GM23338 (cell line): ENCODE results near the gene SCN4A. TPM values are rescaled to one million over a fixed set of nuclear protein-coding genes. Genes with fewer than 3 reads are reported as not detected.

Source experiments
- ATAC-seq: fragments of 200-7000 bp; cut with Tn5 transposase; 3 replicates; pipeline ENCODE4 v1.9.1; 2020
- DNase-seq: peaks from one replicate; pipeline ENCODE4 v3.0.0-alpha.2; 2015; ENCODE audit warnings: low spot score
- H2AFZ ChIP-seq: fragments of 200-600 bp; sonication (generic); 2 replicates; pipeline ENCODE4 v1.8.0; 2016; ENCODE audit warnings: antibody characterized with exemption, mild to moderate bottlenecking, moderate library complexity
- H3F3A ChIP-seq: fragments of 200-600 bp; sonication (generic); replicated peaks from 2 replicates; pipeline ENCODE4 v1.8.0; 2017; ENCODE audit warnings: antibody characterized with exemption, mixed run types, low read depth
- H3K27ac ChIP-seq: fragments of 200-600 bp; sonication (generic); 2 replicates; pipeline ENCODE4 v1.6.1; 2016; ENCODE audit warnings: low read depth
- H3K27me3 ChIP-seq: fragments of 200-600 bp; sonication (generic); 2 replicates; pipeline ENCODE4 v1.8.0; 2016; ENCODE audit warnings: mild to moderate bottlenecking, mixed run types, moderate library complexity; ENCODE audit not compliant: insufficient read depth
- H3K36me3 ChIP-seq: fragments of 200-600 bp; sonication (generic); 2 replicates; pipeline ENCODE4 v1.8.0; 2016; ENCODE audit warnings: mild to moderate bottlenecking; ENCODE audit not compliant: insufficient read depth
- H3K4me1 ChIP-seq: fragments of 200-600 bp; sonication (generic); 2 replicates; pipeline ENCODE4 v1.8.0; 2016; ENCODE audit warnings: mild to moderate bottlenecking, moderate library complexity; ENCODE audit not compliant: insufficient read depth
- H3K4me2 ChIP-seq: fragments of 200-600 bp; sonication (generic); 2 replicates; pipeline ENCODE4 v1.7.1; 2017; ENCODE audit warnings: mixed run types
- H3K4me3 ChIP-seq: fragments of 200-600 bp; sonication (generic); 2 replicates; pipeline ENCODE4 v1.6.1; 2016; ENCODE audit warnings: mixed run types
- H3K79me2 ChIP-seq: fragments of 200-600 bp; sonication (generic); replicated peaks from 2 replicates; pipeline ENCODE4 v1.8.0; 2017; ENCODE audit warnings: mild to moderate bottlenecking; ENCODE audit not compliant: insufficient read depth
- H3K9me2 ChIP-seq: fragments of 200-600 bp; sonication (generic); 2 replicates; pipeline ENCODE4 v1.8.0; 2017; ENCODE audit not compliant: insufficient read depth
- H4K20me1 ChIP-seq: fragments of 200-600 bp; sonication (generic); replicated peaks from 2 replicates; pipeline ENCODE4 v1.8.0; 2017; ENCODE audit warnings: mild to moderate bottlenecking; ENCODE audit not compliant: insufficient read depth
- H3K27ac Mint-ChIP-seq: 2 replicates; pipeline ENCODE4 v1.8.0; 2020; ENCODE audit warnings: inconsistent platforms, mild to moderate bottlenecking, moderate library complexity, mixed read lengths
- H3K27me3 Mint-ChIP-seq: 3 replicates; pipeline ENCODE4 v1.8.0; 2022; ENCODE audit warnings: low read depth, mild to moderate bottlenecking, moderate library complexity, mixed read lengths, inconsistent platforms; ENCODE audit not compliant: insufficient read depth, poor library complexity
- H3K36me3 Mint-ChIP-seq: 3 replicates; pipeline ENCODE4 v1.8.0; 2021; ENCODE audit warnings: low read depth, mild to moderate bottlenecking, inconsistent platforms, moderate library complexity, mixed read lengths
- H3K4me1 Mint-ChIP-seq: 3 replicates; pipeline ENCODE4 v1.8.0; 2020; ENCODE audit warnings: mild to moderate bottlenecking, inconsistent platforms, mixed read lengths
- H3K4me3 Mint-ChIP-seq: 3 replicates; pipeline ENCODE4 v1.8.0; 2021; ENCODE audit warnings: moderate library complexity, mild to moderate bottlenecking, inconsistent platforms, mixed read lengths
- H3K9me3 Mint-ChIP-seq: 3 replicates; pipeline ENCODE4 v1.8.0; 2020; ENCODE audit warnings: moderate library complexity, mild to moderate bottlenecking, inconsistent platforms, mixed read lengths
- CREB1 ChIP-seq: fragments of 250-450 bp; sonication (Bioruptor Pico); IDR thresholded peaks from 2 replicates; pipeline ENCODE4 v1.5.0; 2020; ENCODE audit warnings: low read depth, mild to moderate bottlenecking, moderate library complexity
- EZH2 ChIP-seq: fragments of 200-600 bp; sonication (generic); IDR thresholded peaks from one replicate; pipeline ENCODE4 v1.8.0; 2017; ENCODE audit warnings: antibody characterized with exemption, mild to moderate bottlenecking, low read depth; ENCODE audit not compliant: unreplicated experiment
- EZH2phosphoT487 ChIP-seq: fragments of 200-600 bp; sonication (generic); IDR thresholded peaks from one replicate; pipeline ENCODE4 v1.8.1; 2018; ENCODE audit warnings: antibody characterized with exemption; ENCODE audit not compliant: unreplicated experiment
- JUNB ChIP-seq: IDR thresholded peaks from one replicate; pipeline ENCODE4 v1.6.1; 2016; ENCODE audit warnings: antibody characterized with exemption; ENCODE audit not compliant: unreplicated experiment
- NANOG ChIP-seq: IDR thresholded peaks from 2 replicates; pipeline ENCODE4 v1.6.1; 2016; ENCODE audit warnings: antibody characterized with exemption, borderline replicate concordance
- POLR2AphosphoS5 ChIP-seq: IDR thresholded peaks from 2 replicates; pipeline ENCODE4 v1.6.1; 2016; ENCODE audit warnings: antibody characterized with exemption, low read depth
- STAT1 ChIP-seq: IDR thresholded peaks from one replicate; pipeline ENCODE4 v1.6.1; 2016; ENCODE audit warnings: antibody characterized with exemption; ENCODE audit not compliant: unreplicated experiment
- ZNF114 ChIP-seq: fragments of 250-450 bp; sonication (Bioruptor Pico); IDR thresholded peaks from 2 replicates; pipeline ENCODE4 v1.5.0; 2020; ENCODE audit warnings: mild to moderate bottlenecking, moderate library complexity
- ZNF331 ChIP-seq: fragments of 250-450 bp; sonication (Bioruptor Pico); IDR thresholded peaks from 2 replicates; pipeline ENCODE4 v1.5.0; 2020; ENCODE audit warnings: low read depth, mild to moderate bottlenecking, moderate library complexity
- polyA plus RNA-seq: library from polyadenylated mRNA; unstranded; fragments of >200 nt; fragmentation: Nextera tagmentation; extraction: Ambion mirVana; gene quantifications from 2 replicates; pipeline ENCODE4 v1.2.1, GENCODE V29; 2016
- total RNA-seq: library from RNA; depleted of rRNA; stranded (reverse); fragments of >200 nt; shearing (Covaris generic); gene quantifications from 2 replicates; pipeline ENCODE4 v1.2.3, GENCODE V29; 2014
- TF ChIP-seq, protein P1 (sequence below): IDR thresholded peaks from one replicate; pipeline ENCODE4 v1.6.1; 2018; ENCODE audit warnings: antibody characterized with exemption; ENCODE audit not compliant: unreplicated experiment
- TF ChIP-seq, protein P2 (sequence below): IDR thresholded peaks from 2 replicates; pipeline ENCODE4 v1.6.1; 2016; ENCODE audit warnings: antibody characterized with exemption
- TF ChIP-seq, protein P3 (sequence below): fragments of 250-450 bp; sonication (Bioruptor Pico); IDR thresholded peaks from 2 replicates; pipeline ENCODE4 v1.5.0; 2020; ENCODE audit warnings: mild to moderate bottlenecking, moderate library complexity
- TF ChIP-seq, protein P4 (sequence below), 2 experiments: fragments of 200-600 bp in 1 of 2; sonication (generic) in 1 of 2; conservative IDR thresholded peaks; 2 replicates each; pipeline versions ENCODE4 v1.5.1 to v1.6.1; 2016 to 2017; ENCODE audit warnings: antibody characterized with exemption in 2 of 2, low read depth in 2 of 2, mild to moderate bottlenecking in 2 of 2, moderate library complexity in 1 of 2

SCN4A gene
- total and polyA plus RNA-seq, 2 experiments from 2014 or later = 2.3 to 7.9 TPM

DNA sequence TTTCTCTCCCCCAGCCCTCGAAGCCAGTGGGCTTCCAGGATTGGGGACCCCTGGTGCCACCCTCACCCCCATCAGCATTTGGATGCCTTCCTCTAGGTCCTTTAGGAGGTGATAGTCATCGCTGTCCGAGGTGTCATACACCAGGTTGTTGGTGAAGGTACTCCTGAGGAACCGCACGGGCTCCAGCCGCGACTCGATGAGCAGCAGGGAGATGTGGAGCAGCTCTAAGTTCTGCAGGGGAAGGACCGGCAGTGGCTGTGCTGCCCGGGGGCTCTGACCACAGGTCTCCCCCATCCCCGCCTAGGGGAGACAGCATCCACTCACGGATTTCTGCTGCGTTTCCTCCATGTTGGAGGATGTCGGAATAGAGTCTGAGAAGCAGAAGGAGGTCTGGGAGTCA lies 62.6 kb downstream of the SCN4A start:
- Histone ChIP-seq H3K9me2 (no peaks in the 10 kb centered on the region), H3K4me3 (no peak overlapping the region), H3K79me2 (no peaks in the 10 kb centered on the region), H3K27me3 (no peaks in the 10 kb centered on the region; the same call in 1 of the 2 replicates), H2AFZ (no peak overlapping the region), H3K27ac (no peak overlapping the region), H3K36me3 (no peaks in the 10 kb centered on the region), H3K4me1 (no peaks in the 10 kb centered on the region; the same call in 1 of the 2 replicates), H3F3A (no peaks in the 10 kb centered on the region), H4K20me1 (no peaks in the 10 kb centered on the region), H3K4me2 (no peak overlapping the region)
- ATAC-seq (no peak), DNase-seq (no peak)
- Mint-ChIP-seq H3K9me3 (no peaks in the 10 kb centered on the region), H3K4me3 (no peak overlapping the region), H3K4me1 (peaks cover 20% of the 10 kb centered on the region), H3K27ac (no peak overlapping the region), H3K27me3 (peaks cover 7% of the 10 kb centered on the region), H3K36me3 (no peaks in the 10 kb centered on the region)
- TF ChIP-seq EZH2phosphoT487 (no peak), NANOG (no peak), JUNB (no peak), POLR2AphosphoS5 (no peak), STAT1 (no peak), EZH2 (no peak), ZNF331 (no peak), ZNF114 (CRISPR knock-in tag) (no peak), CREB1 (no peak)
- TF ChIP-seq, protein P1, sequence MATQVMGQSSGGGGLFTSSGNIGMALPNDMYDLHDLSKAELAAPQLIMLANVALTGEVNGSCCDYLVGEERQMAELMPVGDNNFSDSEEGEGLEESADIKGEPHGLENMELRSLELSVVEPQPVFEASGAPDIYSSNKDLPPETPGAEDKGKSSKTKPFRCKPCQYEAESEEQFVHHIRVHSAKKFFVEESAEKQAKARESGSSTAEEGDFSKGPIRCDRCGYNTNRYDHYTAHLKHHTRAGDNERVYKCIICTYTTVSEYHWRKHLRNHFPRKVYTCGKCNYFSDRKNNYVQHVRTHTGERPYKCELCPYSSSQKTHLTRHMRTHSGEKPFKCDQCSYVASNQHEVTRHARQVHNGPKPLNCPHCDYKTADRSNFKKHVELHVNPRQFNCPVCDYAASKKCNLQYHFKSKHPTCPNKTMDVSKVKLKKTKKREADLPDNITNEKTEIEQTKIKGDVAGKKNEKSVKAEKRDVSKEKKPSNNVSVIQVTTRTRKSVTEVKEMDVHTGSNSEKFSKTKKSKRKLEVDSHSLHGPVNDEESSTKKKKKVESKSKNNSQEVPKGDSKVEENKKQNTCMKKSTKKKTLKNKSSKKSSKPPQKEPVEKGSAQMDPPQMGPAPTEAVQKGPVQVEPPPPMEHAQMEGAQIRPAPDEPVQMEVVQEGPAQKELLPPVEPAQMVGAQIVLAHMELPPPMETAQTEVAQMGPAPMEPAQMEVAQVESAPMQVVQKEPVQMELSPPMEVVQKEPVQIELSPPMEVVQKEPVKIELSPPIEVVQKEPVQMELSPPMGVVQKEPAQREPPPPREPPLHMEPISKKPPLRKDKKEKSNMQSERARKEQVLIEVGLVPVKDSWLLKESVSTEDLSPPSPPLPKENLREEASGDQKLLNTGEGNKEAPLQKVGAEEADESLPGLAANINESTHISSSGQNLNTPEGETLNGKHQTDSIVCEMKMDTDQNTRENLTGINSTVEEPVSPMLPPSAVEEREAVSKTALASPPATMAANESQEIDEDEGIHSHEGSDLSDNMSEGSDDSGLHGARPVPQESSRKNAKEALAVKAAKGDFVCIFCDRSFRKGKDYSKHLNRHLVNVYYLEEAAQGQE = no peak
- TF ChIP-seq, protein P2, sequence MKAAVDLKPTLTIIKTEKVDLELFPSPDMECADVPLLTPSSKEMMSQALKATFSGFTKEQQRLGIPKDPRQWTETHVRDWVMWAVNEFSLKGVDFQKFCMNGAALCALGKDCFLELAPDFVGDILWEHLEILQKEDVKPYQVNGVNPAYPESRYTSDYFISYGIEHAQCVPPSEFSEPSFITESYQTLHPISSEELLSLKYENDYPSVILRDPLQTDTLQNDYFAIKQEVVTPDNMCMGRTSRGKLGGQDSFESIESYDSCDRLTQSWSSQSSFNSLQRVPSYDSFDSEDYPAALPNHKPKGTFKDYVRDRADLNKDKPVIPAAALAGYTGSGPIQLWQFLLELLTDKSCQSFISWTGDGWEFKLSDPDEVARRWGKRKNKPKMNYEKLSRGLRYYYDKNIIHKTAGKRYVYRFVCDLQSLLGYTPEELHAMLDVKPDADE = no peak
- TF ChIP-seq, protein P3, sequence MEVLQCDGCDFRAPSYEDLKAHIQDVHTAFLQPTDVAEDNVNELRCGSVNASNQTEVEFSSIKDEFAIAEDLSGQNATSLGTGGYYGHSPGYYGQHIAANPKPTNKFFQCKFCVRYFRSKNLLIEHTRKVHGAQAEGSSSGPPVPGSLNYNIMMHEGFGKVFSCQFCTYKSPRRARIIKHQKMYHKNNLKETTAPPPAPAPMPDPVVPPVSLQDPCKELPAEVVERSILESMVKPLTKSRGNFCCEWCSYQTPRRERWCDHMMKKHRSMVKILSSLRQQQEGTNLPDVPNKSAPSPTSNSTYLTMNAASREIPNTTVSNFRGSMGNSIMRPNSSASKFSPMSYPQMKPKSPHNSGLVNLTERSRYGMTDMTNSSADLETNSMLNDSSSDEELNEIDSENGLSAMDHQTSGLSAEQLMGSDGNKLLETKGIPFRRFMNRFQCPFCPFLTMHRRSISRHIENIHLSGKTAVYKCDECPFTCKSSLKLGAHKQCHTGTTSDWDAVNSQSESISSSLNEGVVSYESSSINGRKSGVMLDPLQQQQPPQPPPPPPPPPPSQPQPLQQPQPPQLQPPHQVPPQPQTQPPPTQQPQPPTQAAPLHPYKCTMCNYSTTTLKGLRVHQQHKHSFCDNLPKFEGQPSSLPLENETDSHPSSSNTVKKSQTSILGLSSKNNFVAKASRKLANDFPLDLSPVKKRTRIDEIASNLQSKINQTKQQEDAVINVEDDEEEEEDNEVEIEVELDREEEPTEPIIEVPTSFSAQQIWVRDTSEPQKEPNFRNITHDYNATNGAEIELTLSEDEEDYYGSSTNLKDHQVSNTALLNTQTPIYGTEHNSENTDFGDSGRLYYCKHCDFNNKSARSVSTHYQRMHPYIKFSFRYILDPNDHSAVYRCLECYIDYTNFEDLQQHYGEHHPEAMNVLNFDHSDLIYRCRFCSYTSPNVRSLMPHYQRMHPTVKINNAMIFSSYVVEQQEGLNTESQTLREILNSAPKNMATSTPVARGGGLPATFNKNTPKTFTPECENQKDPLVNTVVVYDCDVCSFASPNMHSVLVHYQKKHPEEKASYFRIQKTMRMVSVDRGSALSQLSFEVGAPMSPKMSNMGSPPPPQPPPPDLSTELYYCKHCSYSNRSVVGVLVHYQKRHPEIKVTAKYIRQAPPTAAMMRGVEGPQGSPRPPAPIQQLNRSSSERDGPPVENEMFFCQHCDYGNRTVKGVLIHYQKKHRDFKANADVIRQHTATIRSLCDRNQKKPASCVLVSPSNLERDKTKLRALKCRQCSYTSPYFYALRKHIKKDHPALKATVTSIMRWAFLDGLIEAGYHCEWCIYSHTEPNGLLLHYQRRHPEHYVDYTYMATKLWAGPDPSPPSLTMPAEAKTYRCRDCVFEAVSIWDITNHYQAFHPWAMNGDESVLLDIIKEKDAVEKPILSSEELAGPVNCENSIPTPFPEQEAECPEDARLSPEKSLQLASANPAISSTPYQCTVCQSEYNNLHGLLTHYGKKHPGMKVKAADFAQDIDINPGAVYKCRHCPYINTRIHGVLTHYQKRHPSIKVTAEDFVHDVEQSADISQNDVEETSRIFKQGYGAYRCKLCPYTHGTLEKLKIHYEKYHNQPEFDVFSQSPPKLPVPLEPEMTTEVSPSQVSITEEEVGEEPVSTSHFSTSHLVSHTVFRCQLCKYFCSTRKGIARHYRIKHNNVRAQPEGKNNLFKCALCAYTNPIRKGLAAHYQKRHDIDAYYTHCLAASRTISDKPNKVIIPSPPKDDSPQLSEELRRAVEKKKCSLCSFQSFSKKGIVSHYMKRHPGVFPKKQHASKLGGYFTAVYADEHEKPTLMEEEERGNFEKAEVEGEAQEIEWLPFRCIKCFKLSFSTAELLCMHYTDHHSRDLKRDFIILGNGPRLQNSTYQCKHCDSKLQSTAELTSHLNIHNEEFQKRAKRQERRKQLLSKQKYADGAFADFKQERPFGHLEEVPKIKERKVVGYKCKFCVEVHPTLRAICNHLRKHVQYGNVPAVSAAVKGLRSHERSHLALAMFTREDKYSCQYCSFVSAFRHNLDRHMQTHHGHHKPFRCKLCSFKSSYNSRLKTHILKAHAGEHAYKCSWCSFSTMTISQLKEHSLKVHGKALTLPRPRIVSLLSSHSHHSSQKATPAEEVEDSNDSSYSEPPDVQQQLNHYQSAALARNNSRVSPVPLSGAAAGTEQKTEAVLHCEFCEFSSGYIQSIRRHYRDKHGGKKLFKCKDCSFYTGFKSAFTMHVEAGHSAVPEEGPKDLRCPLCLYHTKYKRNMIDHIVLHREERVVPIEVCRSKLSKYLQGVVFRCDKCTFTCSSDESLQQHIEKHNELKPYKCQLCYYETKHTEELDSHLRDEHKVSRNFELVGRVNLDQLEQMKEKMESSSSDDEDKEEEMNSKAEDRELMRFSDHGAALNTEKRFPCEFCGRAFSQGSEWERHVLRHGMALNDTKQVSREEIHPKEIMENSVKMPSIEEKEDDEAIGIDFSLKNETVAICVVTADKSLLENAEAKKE (CRISPR knock-in tag) = no peak
- TF ChIP-seq, protein P4, sequence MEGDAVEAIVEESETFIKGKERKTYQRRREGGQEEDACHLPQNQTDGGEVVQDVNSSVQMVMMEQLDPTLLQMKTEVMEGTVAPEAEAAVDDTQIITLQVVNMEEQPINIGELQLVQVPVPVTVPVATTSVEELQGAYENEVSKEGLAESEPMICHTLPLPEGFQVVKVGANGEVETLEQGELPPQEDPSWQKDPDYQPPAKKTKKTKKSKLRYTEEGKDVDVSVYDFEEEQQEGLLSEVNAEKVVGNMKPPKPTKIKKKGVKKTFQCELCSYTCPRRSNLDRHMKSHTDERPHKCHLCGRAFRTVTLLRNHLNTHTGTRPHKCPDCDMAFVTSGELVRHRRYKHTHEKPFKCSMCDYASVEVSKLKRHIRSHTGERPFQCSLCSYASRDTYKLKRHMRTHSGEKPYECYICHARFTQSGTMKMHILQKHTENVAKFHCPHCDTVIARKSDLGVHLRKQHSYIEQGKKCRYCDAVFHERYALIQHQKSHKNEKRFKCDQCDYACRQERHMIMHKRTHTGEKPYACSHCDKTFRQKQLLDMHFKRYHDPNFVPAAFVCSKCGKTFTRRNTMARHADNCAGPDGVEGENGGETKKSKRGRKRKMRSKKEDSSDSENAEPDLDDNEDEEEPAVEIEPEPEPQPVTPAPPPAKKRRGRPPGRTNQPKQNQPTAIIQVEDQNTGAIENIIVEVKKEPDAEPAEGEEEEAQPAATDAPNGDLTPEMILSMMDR (conservative IDR thresholded peaks at IDR 0.05; ENCODE audit: low read depth in 2 of 2) = no peak
